ENCODE results near the gene PPM1F.

GRCh38 chr22:21904250-21904789, 48.3 kb downstream of the PPM1F start:
- TF ChIP-seq CTCF (IDR thresholded peaks at IDR 0.05) (no peak), POLR2A (IDR thresholded peaks at IDR 0.05) (no peak)

Data from lower leg skin (tissue), 3 donors.